Measurements from ENCODE around the gene BARX2. TPM values are rescaled to one million over a fixed set of nuclear protein-coding genes. Genes with fewer than 3 reads are reported as not detected.

The BARX2 gene
- total RNA-seq, 2 experiments from 2014 or later: 0.11 TPM; not detected in 1

GRCh38 chr11:129392995-129393394, 17.3 kb downstream of the BARX2 start:
- CTCF ChIA-PET: no interaction called here
- POLR2A ChIA-PET: no interaction called here

GRCh38 chr11:129394709-129395108, 19.1 kb downstream of the BARX2 start:
- CTCF ChIA-PET: no interaction called here
- POLR2A ChIA-PET: no interaction called here

GRCh38 chr11:129395432-129395831, 19.8 kb downstream of the BARX2 start:
- ChIA-PET POLR2A (no interaction called here), CTCF (no interaction called here)

GRCh38 chr11:129395883-129396282, 20.2 kb downstream of the BARX2 start:
- ChIA-PET CTCF (interaction anchor here (0.7 kb wide), 1 partner anchor 20 kb away, joined by 3 read pairs; the partner anchor contains the start of gene BARX2), POLR2A (no interaction called here)

GRCh38 chr11:129396454-129396853, 20.8 kb downstream of the BARX2 start:
- POLR2A ChIA-PET: no interaction called here
- CTCF ChIA-PET: interaction anchor here (0.7 kb wide), 1 partner anchor 21 kb away, joined by 3 read pairs; the partner anchor contains the start of gene BARX2

- CTCF ChIA-PET: no interaction called here
- POLR2A ChIA-PET: no interaction called here
These were observed 26.8 kb downstream of the BARX2 start for GRCh38 chr11:129402206-129403171.

- ChIA-PET POLR2A (no interaction called here), CTCF (no interaction called here)
These were observed 29.1 kb downstream of the BARX2 start for GRCh38 chr11:129404731-129405130.

- POLR2A ChIA-PET: no interaction called here
These were observed 33.3 kb downstream of the BARX2 start for GRCh38 chr11:129408865-129409444.

GRCh38 chr11:129410395-129410960, 34.8 kb downstream of the BARX2 start:
- CTCF ChIA-PET: no interaction called here
- POLR2A ChIA-PET: no interaction called here

More at GRCh38 chr11:129408865-129409444, 33.3 kb downstream of the BARX2 start:
- CTCF ChIA-PET: no interaction called here

- POLR2A ChIA-PET: no interaction called here
- CTCF ChIA-PET: no interaction called here
These were observed 36.8 kb downstream of the BARX2 start for GRCh38 chr11:129412494-129412893.

- CTCF ChIA-PET: no interaction called here
- POLR2A ChIA-PET: no interaction called here
These were observed 38.7 kb downstream of the BARX2 start for GRCh38 chr11:129414144-129414872.

- ChIA-PET POLR2A (no interaction called here), CTCF (no interaction called here)
These were observed 40.6 kb downstream of the BARX2 start for GRCh38 chr11:129416080-129416820.

GRCh38 chr11:129417458-129417857, 41.8 kb downstream of the BARX2 start:
- ChIA-PET CTCF (no interaction called here), POLR2A (no interaction called here)

- POLR2A ChIA-PET: no interaction called here
- CTCF ChIA-PET: no interaction called here
These were observed 42.4 kb downstream of the BARX2 start for GRCh38 chr11:129418039-129418438.

- ChIA-PET CTCF (no interaction called here), POLR2A (no interaction called here)
These were observed 43.7 kb downstream of the BARX2 start for GRCh38 chr11:129419386-129419785.

GRCh38 chr11:129423426-129423825, 47.8 kb downstream of the BARX2 start:
- CTCF ChIA-PET: no interaction called here

GRCh38 chr11:129425214-129425613, 49.6 kb downstream of the BARX2 start:
- CTCF ChIA-PET: no interaction called here

More at GRCh38 chr11:129423426-129423825, 47.8 kb downstream of the BARX2 start:
- POLR2A ChIA-PET: no interaction called here

GRCh38 chr11:129426038-129426437, 50.4 kb downstream of the BARX2 start:
- ChIA-PET POLR2A (no interaction called here), CTCF (no interaction called here)

More at GRCh38 chr11:129425214-129425613, 49.6 kb downstream of the BARX2 start:
- POLR2A ChIA-PET: no interaction called here

- POLR2A ChIA-PET: no interaction called here
- CTCF ChIA-PET: no interaction called here
These were observed 51.1 kb downstream of the BARX2 start for GRCh38 chr11:129426776-129427175.

- CTCF ChIA-PET: no interaction called here
These were observed 51.7 kb downstream of the BARX2 start for GRCh38 chr11:129427376-129427775.

More at GRCh38 chr11:129427376-129427775, 51.7 kb downstream of the BARX2 start:
- POLR2A ChIA-PET: no interaction called here
